OCI-LY7 (cell line): ENCODE results near the gene LONRF3. TPM values are rescaled to one million over a fixed set of nuclear protein-coding genes. Genes with fewer than 3 reads are reported as not detected.

ENCODE experiments used
- BruUV-seq: library from RNA; stranded (reverse); fragments of 400-500 nt; replicated peaks from 2 replicates; lab custom pipeline; 2021; lab: Mats Ljungman, UMichigan
- CTCF ChIA-PET: fragments of 300-600 bp; sonication (Branson Sonifier 250); formaldehyde crosslinking; loops from one replicate; lab custom pipeline; 2022; ENCODE audit warnings: antibody characterized with exemption; ENCODE audit not compliant: unreplicated experiment; lab: Charles Lee
- POLR2A ChIA-PET: fragments of 300-600 bp; sonication (Branson Sonifier 250); formaldehyde crosslinking; loops from one replicate; lab custom pipeline; 2022; ENCODE audit warnings: antibody characterized with exemption; lab: Charles Lee
- DNase-seq: peaks from one replicate; pipeline ENCODE4 v3.0.0-alpha.2; 2015; ENCODE audit warnings: low spot score
- H2AFZ ChIP-seq: fragments of 200-600 bp; sonication (generic), shearing (Covaris generic); 2 replicates; pipeline ENCODE4 v1.6.1; 2014; ENCODE audit warnings: mild to moderate bottlenecking, antibody characterized with exemption, low read length, moderate library complexity
- H3K27ac ChIP-seq: fragments of 200-600 bp; sonication (generic); 2 replicates; pipeline ENCODE4 v1.5.1; 2014; ENCODE audit warnings: mixed run types, low read depth, mild to moderate bottlenecking, moderate library complexity, low read length, inconsistent platforms; ENCODE audit not compliant: poor library complexity, severe bottlenecking
- H3K36me3 ChIP-seq: fragments of 200-600 bp; sonication (generic); 2 replicates; pipeline ENCODE4 v1.6.1; 2014; ENCODE audit warnings: mild to moderate bottlenecking, antibody characterized with exemption, low read length, moderate library complexity, mixed read lengths; ENCODE audit not compliant: insufficient read depth
- H3K4me1 ChIP-seq: fragments of 200-600 bp; sonication (generic); 2 replicates; pipeline ENCODE4 v1.5.1; 2014; ENCODE audit warnings: mild to moderate bottlenecking, low read length; ENCODE audit not compliant: insufficient read depth, poor library complexity, severe bottlenecking
- H3K4me2 ChIP-seq: fragments of 200-600 bp; sonication (generic); 2 replicates; pipeline ENCODE4 v1.6.1; 2014; ENCODE audit warnings: mild to moderate bottlenecking, low read length
- H3K4me3 ChIP-seq: fragments of 200-600 bp; sonication (generic); 2 replicates; pipeline ENCODE4 v1.5.1; 2014; ENCODE audit warnings: mild to moderate bottlenecking, low read depth, low read length; ENCODE audit not compliant: poor library complexity, severe bottlenecking
- H3K79me2 ChIP-seq: fragments of 200-600 bp; sonication (generic); 2 replicates; pipeline ENCODE4 v1.6.1; 2016; ENCODE audit warnings: low read depth, mild to moderate bottlenecking, low read length, moderate library complexity, mixed read lengths; ENCODE audit not compliant: insufficient read depth
- H3K9me2 ChIP-seq: fragments of 200-600 bp; sonication (generic); 2 replicates; pipeline ENCODE4 v1.6.1; 2016; ENCODE audit warnings: mild to moderate bottlenecking, low read length, mixed read lengths; ENCODE audit not compliant: insufficient read depth
- H3K9me3 ChIP-seq: fragments of 200-600 bp; sonication (generic); 2 replicates; pipeline ENCODE4 v1.6.1; 2014; ENCODE audit warnings: mild to moderate bottlenecking, mixed run types, low read length, mixed read lengths
- H4K20me1 ChIP-seq: fragments of 200-600 bp; sonication (generic); 2 replicates; pipeline ENCODE4 v1.6.1; 2014; ENCODE audit warnings: mild to moderate bottlenecking, antibody characterized with exemption, low read length, moderate library complexity, mixed read lengths; ENCODE audit not compliant: insufficient read depth
- CTCF ChIP-seq: fragments of 200-600 bp; sonication (generic); conservative IDR thresholded peaks from 2 replicates; pipeline ENCODE4 v1.5.1; 2014; ENCODE audit warnings: mild to moderate bottlenecking, antibody characterized with exemption, low read length, moderate library complexity, mixed read lengths
- EZH2phosphoT487 ChIP-seq: fragments of 200-600 bp; sonication (generic); IDR thresholded peaks from 2 replicates; pipeline ENCODE4 v1.6.1; 2018; ENCODE audit warnings: low read depth, borderline replicate concordance, mild to moderate bottlenecking, mixed run types, antibody characterized with exemption, low read length, moderate library complexity, mixed read lengths
- intact Hi-C: fragments of 100-400 bp; cut with micrococcal nuclease; formaldehyde crosslinking; loops from one replicate; pipeline ENCODE4 v1.10.0; 2022; ENCODE audit not compliant: unreplicated experiment
- total RNA-seq, 2 experiments: library from RNA; depleted of rRNA in 1 of 2; stranded (reverse); fragments of >200 nt in 1 of 2; shearing (Covaris generic) in 1 of 2; gene quantifications; 2 replicates each; pipeline ENCODE4 v1.2.3, GENCODE V29; 2014 to 2022

Gene LONRF3
- total RNA-seq, 2 experiments from 2014 or later, result not detected

- Histone ChIP-seq H3K4me2 (no peak overlapping the region), H3K36me3 (no peaks in the 10 kb centered on the region), H3K9me3 (no peaks in the 10 kb centered on the region), H2AFZ (no peak overlapping the region), H3K9me2 (no peaks in the 10 kb centered on the region), H3K4me1 (no peaks in the 10 kb centered on the region), H4K20me1 (no peaks in the 10 kb centered on the region), H3K4me3 (no peak overlapping the region), H3K27ac (no peak overlapping the region), H3K79me2 (no peaks in the 10 kb centered on the region)
- ChIA-PET CTCF (no interaction called here), POLR2A (no interaction called here)
- no TSS peak for BruUV-seq
- intact Hi-C loops, result loop anchor here (5.0 kb wide), 2 partner anchors 59 to 161 kb away; no protein-coding TSS in a partner anchor
- peak; percentile 76 for TF ChIP-seq CTCF
- TF ChIP-seq EZH2phosphoT487, result no peak
- DNase-seq, result peak; percentile 16
Measured at GRCh38 chrX:119008110-119008744, 33.8 kb downstream of the LONRF3 start.

- BruUV-seq, result no TSS peak
- Histone ChIP-seq H3K4me2 (no peak overlapping the region), H3K4me3 (no peak overlapping the region), H3K9me2 (no peaks in the 10 kb centered on the region), H3K27ac (no peak overlapping the region), H4K20me1 (no peaks in the 10 kb centered on the region), H3K4me1 (no peaks in the 10 kb centered on the region), H3K36me3 (no peaks in the 10 kb centered on the region), H3K9me3 (no peaks in the 10 kb centered on the region), H2AFZ (no peak overlapping the region), H3K79me2 (no peaks in the 10 kb centered on the region)
- DNase-seq, result no peak
- POLR2A ChIA-PET, result no interaction called here
- TF ChIP-seq EZH2phosphoT487, result no peak
- no peak for TF ChIP-seq CTCF
- intact Hi-C loops, result loop anchor here (5.0 kb wide), 2 partner anchors 58 to 162 kb away; no protein-coding TSS in a partner anchor
- CTCF ChIA-PET, result no interaction called here
Measured at GRCh38 chrX:119009071-119009470, 34.7 kb downstream of the LONRF3 start.

- TF ChIP-seq CTCF, result no peak
- Histone ChIP-seq H3K4me2 (no peak overlapping the region), H4K20me1 (no peaks in the 10 kb centered on the region), H3K9me2 (no peaks in the 10 kb centered on the region), H3K4me1 (peaks cover 6% of the 10 kb centered on the region), H3K36me3 (no peaks in the 10 kb centered on the region), H3K27ac (no peak overlapping the region), H3K4me3 (no peak overlapping the region), H3K79me2 (no peaks in the 10 kb centered on the region), H2AFZ (no peak overlapping the region), H3K9me3 (no peaks in the 10 kb centered on the region)
- DNase-seq, result no peak
- ChIA-PET POLR2A (no interaction called here), CTCF (no interaction called here)
- intact Hi-C loops, result no loop called here
- BruUV-seq, result no TSS peak
Measured at GRCh38 chrX:119010491-119010890, 36.1 kb downstream of the LONRF3 start.
